GM18499 (cell line): ENCODE data around the gene MRPS33.

ENCODE experiments used
- ATAC-seq: cut with Tn5 transposase; IDR thresholded peaks from one replicate; pipeline ENCODE4 v1.9.1; 2021; ENCODE audit warnings: moderate number of reproducible peaks; ENCODE audit not compliant: insufficient read depth, unreplicated experiment

The MRPS33 gene

GRCh38 chr7:141012696-141013344 lies 1.9 kb downstream of the MRPS33 start:
- no peak for ATAC-seq

DNA sequence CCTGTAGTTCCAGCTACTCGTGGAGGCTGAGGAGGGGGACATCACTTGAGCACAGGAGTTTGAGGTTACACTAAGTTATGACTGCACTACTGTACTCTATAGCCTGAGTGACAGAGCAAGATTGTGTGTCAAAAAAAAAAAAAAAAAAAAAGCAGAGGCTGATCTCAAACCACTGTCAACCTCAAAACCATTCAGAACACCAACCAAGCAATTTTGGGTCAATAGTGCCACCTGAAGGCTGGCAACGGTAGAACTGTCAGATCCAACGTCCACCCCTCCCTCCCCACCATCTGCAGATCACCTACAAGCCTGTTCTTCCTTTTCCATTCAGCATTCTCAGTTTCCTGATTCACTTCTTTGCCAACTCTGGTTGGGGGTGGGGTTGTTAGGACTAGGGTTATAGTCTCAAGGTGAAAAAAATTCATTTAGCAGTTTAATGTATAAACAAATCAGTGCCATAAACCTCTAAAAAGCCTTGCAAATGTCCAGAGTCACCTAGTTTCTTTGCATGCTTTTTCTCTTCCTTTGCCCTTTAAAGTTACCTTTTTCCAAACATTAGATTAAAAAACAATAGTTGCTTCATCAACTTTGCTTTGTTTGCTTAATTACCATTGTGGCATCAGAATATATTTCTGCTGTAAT lies 2.6 kb downstream of the MRPS33 start:
- ATAC-seq = no peak

GRCh38 chr7:141011443-141011842 lies 3.3 kb downstream of the MRPS33 start:
- no peak for ATAC-seq

GRCh38 chr7:141003172-141004065 lies 11.3 kb downstream of the MRPS33 start:
- no peak for ATAC-seq

- ATAC-seq = no peak
Observed at GRCh38 chr7:141001546-141001945, 13.2 kb downstream of the MRPS33 start.

- ATAC-seq = no peak
Observed at GRCh38 chr7:141001122-141001521, 13.6 kb downstream of the MRPS33 start.

DNA sequence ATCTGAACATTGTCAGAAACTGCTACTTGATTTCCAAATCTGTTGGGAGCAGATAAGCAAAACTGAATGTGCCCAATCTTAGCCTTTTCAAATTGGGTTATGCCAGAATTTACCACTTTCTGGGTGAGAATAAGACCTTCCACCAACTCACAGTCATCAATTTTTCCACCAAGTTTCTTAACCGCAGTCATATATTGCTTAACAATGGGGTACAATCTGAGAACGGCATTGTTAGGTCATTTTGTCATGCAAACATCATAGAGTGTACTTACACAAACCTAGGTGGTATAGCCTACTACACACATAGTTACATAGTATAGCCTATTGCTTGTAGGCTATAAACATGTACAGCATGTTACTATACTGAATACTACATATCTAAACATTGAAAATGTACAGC lies 16.0 kb downstream of the MRPS33 start:
- ATAC-seq = no peak

- no peak for ATAC-seq
Observed at GRCh38 chr7:140992422-140992821, 22.3 kb downstream of the MRPS33 start.

DNA sequence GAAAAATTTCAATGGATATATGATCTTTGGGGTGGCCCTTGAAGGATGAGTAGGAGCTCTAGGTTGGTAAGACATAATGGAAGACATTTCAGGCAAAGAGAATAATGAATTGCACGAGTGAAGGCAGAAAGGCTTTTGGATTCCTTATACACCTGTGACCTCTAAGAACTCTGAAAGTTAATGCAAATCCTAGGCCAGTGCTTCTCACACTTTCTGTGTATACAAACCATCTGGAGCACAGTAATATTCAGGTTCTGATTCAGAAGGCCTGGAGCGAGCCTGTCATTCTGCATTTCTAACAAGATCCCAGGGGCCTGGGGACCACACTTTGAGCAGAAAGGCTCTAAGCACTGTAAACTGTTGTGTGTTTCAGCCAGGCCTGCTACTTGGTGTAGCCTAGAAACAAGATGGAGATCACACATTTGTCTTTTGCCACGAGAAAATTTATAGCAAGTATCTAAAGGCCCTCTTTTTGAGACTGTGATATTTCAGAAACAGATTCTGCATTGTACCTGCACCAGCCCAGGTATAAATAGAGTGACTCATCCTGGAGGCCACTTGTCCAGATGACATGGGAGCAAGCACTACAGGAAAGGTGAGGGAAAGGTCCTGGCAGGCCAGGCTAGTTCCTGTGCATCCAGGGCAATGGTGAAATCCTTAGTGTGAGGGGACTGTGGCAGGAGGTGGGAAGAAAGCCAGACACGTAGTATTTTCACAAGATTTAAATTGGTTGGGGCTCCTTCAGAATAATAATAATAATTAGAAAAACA lies 24.4 kb downstream of the MRPS33 start:
- no peak for ATAC-seq

DNA sequence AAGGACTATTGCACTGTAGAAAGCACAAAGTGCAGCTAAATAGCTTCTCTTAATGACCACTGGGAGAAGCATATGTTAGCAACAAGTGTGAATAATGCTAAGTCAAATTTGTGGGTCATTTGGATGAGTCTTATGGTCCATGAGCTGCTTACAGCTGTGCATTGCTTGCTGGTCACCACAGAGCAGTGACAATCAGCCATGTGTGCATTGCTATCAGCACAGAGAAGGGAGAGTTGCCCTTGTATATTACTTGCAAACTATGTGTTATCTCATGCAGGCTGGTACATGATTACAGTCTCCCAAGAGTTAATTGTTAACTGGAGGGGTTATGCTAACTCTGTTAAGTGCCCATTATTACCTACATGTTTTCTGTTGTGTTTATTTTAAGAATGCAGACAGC lies 25.7 kb downstream of the MRPS33 start:
- no peak for ATAC-seq

DNA sequence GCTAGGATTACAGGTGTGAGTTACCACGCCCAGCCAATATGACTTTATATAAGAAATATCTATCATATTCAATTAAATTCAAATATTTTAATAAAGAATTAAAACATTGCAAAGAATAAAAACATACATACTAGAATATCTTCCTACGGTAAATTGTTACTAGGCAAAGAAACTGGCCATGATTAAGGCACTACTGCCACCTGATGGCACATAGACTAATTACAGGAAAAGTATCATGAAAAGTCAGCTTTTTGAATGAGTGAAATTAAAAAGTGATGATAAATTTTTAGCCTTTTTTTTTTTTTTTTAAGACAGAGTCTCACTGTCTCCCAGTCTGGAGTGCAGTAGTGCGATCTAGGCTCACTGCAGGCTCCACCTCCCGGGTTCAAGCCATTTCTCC lies 30.9 kb downstream of the MRPS33 start:
- ATAC-seq = no peak

DNA sequence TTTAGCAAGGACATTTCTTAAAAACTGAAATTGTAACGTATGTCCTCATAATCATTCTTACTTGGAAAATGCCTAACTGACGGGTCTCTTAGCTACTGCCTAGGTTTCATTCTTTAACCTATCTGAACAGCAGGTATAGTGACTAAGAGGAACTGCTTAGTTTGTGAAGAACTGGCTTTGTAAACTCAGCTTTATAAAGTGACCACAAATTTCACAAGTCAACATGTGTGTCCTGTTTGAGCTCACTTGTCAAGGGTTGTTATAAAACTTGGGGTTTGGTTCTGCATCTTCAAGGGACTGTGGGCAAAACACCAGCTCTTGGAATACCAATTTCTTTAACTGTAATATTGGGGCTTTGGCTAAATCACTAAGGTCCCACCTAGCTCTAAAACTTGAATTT lies 32.2 kb downstream of the MRPS33 start:
- no peak for ATAC-seq

DNA sequence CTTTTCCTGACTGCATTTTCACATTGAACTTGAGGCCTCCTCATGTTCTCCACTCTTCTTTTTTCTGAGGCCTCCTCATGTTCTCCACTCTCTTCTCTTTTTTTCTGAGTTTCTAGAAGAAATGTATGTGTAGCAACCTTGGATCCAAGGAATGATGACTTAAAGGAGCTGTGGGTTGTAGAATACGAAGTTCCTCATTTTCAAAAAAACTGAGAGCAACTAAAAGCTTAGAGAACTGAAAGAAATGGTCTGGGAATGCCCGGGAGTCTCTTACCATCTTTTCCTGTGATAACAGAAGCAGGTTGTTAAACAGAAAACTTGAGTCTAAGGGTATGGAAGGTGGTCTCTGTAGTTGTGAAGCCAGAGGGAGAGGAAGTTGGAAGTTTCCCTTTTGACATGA lies 32.8 kb downstream of the MRPS33 start:
- no peak for ATAC-seq

DNA sequence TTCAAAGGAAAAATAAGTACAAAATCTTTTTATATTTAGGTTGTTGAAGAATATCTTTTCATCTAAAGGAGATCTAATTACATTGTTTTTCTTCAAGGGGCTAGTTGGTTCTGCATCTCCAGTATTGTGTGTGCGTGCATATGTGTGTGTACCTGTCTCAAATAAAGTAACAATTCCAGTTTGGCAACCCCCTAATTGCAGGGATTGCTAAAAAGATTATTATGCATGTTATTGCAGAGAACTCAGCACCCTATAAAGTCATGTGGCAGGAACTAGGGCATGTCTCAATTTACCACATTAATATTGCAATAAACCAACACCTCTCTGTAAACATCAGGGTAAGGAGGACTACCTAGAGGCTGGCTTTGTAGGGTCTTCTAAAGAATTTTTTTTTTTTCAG lies 37.0 kb downstream of the MRPS33 start:
- ATAC-seq = no peak

DNA sequence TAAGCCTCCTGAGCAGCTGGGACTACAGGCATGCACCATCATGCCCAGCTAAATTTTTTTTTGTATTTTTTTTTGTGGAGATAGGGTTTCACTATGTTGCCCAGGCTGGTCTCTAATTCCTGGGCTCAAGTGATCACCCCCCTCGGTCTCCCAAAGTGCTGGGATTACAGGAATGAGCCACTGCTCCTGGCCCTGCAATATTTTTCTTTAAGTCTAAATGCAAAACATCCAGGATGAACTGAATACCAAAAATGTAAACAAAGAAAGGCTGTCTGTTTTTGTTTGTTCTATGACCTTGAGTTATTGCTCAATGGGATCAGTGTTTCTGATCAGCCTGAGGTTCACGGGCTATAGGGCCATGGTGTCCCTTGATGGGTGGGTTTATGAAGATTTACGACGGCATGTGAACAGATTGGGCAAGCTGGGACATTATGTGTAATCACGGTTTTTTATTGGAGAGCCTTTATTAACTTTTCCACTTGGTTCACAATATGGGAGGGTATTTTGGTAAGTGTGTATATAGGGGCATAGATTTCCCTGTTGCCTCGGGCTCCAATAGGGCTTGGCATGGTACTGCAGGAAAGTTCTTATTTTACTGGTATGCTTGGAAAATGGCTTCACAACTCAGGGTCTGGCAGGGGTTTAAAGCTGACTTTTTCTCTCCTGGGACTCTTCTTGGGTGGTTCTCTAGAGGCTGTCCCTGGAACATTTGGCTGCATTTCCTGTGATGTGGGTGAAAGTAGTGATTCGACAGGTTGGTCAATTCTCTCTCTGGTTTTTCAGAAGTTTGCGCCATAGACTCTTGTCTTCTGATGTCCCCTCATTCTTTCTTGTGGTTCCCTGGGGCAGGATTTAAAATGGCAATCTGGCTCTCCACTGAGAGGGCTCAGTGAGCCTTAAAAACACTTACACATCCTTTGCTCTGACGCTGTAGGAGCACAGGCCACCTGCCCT lies 41.6 kb downstream of the MRPS33 start:
- no peak for ATAC-seq

DNA sequence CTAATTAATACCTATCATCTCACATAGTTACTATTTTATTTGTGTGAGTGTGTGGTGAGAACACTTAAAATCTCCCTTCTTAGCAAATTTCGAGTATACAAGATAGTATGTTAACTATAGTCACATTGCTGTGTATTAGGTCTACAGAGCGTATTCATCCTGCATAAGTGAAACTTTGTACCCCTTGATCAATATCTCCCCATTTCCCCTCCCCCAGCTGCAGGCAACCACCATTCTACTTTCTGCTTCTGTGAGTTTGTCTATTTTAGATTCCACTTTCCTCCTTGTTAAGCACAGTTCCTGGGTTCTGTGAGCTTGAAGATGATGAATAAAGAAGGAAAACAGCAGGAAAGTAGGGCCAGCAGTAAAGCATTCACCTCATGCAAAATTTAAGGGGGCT lies 42.4 kb downstream of the MRPS33 start:
- ATAC-seq = no peak

- no peak for ATAC-seq
Observed at GRCh38 chr7:140967438-140967837, 47.3 kb downstream of the MRPS33 start.

- no peak for ATAC-seq
Observed at GRCh38 chr7:140966561-140967233, 48.1 kb downstream of the MRPS33 start.

- no peak for ATAC-seq
Observed at GRCh38 chr7:140961117-140961516, 53.6 kb downstream of the MRPS33 start.
